Activated CD4-positive, alpha-beta T cell treated with anti-CD3 and anti-CD28 coated beads, Interleukin-10, Interleukin-2, amounts not matched to agents 100 ng/mL and 50 ng/mL, durations not matched to agents 16 hours and 8 hours (primary cell): ENCODE results near the gene AGBL3.
"Not testable (repeated sequence)": the region's sequence is repeated elsewhere in the genome, so short reads cannot be mapped to it uniquely, and the experiment has no call there.

Source experiments
- DNase-seq: peaks from one replicate; pipeline ENCODE4 v3.0.0-alpha.2; 2020

The AGBL3 gene

DNA sequence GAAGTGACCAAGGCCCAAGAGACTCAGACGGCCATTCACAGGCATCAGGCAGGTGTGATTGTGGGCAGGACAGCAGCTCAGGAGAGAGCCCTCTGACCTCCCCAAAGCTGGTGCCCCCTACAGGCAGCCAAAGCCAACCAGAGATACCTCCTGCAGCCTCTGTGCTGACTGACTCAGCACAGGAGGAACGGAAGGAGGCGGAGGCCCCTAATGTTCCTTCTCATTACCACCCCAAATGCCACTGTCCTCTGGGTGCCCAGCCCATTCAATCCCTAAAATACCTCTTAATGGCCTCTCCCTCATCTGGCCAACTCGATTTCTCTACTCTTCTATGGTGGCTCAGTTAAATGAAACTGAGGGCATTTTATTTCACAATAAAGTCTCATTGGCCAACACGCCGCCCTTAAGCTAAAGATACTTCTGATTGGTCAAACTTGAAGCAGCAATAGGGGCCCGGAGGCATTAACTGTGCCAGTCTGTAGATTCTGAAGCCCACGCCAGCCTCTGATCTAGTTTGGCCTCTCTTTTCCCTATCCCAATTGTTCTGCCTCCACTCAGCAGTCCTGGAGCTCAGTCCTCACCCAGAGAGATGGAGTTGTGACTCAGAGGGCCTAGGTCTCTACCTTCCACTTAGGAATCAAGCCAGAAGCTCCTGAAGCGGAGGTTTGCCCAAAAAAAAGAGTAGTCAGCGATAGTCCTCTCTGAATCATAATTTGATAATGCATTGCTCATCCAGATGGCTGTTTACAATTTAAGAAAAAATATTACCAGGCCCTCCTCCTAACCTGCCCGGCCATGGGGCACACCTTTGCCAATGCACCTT lies 183.0 kb downstream of the AGBL3 start:
- DNase-seq, result peak; percentile 87

DNA sequence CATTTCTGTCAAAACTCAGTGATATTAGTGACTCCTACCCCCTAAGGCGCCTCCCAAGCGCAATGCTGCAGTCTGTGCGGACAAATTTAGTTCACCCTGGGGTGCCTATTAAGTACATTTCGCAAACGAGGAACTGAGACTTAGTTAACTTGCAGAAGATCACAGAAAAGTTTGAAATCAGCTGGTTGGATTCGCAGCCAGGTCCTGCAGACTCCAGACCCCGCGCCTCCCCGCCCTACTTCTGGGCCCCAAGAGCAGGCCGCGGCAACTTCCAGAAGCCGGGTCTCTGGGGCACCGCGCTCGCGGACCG lies 183.6 kb downstream of the AGBL3 start:
- DNase-seq, result no peak

DNA sequence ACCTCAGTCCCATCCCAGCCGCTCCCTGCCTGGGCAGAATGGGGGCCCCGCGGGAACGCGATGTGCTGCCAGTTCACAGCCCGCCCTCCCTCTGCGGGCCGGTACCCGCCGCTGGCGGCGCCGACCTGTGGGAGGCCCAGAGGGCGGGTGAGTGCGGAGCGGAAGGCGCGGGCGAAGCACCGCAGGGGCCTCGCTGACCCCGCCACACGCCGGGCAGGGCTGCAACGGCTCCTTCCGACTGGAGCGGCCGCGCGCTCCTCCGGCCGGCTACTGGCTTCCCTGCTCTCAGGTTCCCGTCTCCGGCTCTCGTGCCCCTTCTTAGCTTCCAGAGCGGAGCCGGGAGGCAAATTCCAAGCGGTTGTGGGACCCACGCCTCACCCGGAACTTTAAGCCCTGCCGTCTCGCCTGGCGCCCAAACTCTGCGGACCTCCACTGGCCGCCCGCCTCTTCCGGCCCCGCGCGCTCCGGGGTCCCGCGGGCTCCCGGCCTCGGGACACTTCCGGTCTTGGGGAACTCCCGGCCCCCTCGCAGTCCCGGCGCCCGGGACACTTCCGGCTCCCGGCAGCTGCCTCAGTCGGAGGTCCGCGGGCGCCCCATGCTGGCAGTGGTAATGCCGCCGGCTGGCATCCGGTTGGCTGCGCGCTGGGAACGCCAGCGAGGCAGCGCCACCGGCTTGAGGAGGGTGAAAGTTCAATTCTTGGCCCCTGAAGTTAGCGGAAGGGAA lies 184.1 kb downstream of the AGBL3 start, which contains the start of gene CYREN:
CYREN (minus strand) TSS at position 434 of the 724 bp plus-strand sequence. CDS start 1,785 bp downstream, outside the sequence.
- peak; percentile 96 for DNase-seq

DNA sequence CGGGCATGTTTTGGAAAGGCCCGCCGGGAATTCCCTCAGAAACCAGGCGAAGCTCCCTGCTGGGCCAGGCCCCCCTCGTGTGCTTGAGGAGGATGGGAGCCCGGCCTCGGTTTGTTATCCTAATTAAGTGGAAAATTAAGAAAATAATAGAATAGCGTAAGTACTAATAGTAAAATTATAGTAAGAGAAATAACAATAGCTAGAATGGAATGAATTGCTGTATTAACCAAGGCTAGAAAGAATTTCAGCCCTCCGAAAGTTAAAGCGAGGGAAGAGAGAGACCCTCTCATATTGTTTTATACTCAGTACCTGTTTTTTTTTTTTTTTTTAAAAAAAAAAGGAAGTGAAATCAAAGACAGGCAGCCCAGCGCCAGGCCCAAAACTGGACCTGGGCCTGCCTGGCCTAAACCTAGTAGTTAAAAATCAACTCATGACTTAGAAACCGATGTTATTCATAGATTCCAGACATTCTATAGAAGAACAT lies 184.7 kb downstream of the AGBL3 start:
- not testable (repeated sequence) for DNase-seq

DNA sequence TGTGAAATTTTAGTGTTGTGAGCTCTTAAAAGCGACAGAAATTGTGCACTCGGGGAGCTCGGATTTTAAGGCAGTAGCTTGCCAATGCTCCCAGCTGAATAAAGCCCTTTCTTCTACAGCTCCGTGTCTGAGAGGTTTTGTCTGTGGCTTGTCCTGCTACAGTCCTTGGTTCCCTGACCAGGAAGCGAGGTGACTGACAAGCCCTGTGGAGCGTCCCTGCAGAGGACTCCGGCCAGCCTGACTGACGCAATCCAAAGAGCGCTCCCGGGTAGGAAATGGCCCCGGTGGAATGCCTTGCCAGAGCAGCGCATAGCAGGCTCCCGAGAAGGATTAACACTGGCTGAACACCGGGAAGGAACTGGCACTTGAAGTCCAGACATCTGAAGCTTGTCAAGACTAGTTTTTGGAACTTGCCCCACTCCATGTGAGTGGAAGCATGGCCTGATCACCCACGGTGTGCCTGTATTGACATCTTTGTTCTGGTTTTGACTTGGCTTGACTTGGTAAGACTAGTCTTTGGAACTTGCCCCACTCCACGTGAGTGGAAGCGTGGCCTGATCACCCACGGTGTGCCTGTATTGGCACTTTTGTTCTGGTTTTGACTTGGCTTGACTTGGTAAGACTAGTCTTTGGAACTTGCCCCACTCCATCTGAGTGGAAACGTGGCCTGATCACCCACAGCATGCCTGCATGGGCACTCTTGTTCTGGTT lies 185.4 kb downstream of the AGBL3 start:
- peak; percentile 13 for DNase-seq

DNA sequence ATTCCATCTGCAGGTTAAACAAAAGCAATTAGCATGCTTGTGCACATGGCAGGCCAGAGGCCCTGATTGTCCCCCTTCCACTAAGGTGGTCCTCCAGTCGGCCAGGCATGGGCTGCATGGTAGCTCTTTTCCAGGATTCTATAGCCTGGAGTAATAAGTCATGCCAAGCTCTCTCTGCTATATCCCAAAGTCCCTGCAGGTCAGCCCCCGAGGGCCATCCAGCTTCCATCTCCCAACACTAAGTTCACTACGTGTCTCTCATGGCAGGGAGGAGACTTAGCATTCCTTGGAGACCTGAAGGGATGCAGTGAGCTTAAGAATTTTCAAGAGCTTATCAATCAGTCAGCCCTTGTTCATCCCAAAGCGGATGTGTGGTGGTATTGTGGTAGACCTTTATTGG lies 187.6 kb downstream of the AGBL3 start:
- DNase-seq, result not testable (repeated sequence)

DNA sequence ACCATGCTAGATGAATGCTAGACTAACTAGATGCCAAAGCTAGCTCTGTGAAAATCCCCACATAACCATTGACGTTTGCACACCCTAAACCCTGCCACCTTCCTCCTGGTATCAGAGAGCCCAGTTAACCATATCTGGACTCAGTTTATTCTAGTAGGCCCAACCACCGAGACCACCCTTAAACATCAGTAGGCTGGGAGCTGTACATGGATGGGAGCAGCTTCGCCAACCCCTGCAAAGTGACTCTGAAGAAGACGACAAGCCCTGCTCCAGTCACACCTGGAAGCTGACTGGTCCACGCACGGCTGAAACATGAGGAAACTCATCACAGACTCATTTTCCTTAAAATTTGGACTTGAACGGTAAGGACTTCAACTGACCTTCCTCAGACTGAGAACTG lies 188.6 kb downstream of the AGBL3 start:
- no peak for DNase-seq

DNA sequence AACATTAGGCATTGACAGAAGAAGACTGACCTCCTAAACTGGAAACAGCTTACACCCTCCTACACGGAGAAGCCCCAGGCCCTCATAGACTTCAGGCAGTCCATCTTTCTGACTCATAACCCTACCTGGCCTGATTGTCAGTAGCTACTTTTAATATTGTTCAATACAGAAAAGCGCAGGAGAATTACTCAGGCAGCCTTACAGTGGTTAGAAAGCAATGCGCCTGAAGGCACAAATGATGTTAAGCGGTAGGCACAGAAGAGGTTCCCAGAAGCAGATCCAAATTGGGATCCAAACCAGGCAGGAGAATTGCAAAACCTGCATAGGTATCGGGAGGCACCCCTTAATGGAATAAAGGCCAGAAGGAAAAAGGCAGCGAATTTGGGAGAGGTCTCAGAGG lies 189.6 kb downstream of the AGBL3 start:
- DNase-seq, result no peak

DNA sequence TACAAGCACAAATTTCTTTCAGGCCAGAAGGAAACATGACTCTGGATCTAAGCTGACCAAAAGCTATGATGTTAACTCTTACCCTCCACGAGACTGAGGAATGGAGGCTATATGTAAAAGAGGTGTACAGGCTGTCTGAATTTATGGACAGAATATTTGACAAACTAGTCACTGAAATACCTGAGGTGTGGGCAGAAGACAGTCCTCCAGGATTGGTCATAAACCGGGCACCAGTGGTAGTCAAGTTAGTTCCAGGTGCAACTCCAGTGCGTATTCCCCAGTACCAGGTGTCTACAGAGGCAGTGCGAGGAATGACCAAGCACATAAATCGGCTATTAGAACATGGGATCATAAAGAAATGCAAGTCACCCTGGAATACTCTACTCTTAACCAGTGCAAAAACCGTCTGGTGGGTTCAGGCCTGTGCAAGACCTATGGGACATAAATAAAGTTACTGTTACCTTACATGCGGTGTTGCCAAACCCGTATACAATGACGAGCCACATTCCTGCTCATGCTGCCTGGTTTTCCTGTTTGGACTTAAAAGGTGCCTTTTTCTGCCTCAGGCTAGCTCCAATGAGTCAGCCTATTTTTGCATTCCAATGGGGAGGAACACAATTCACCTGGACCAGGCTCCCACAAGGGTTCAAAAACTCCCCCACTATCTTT lies 190.9 kb downstream of the AGBL3 start:
- no peak for DNase-seq

DNA sequence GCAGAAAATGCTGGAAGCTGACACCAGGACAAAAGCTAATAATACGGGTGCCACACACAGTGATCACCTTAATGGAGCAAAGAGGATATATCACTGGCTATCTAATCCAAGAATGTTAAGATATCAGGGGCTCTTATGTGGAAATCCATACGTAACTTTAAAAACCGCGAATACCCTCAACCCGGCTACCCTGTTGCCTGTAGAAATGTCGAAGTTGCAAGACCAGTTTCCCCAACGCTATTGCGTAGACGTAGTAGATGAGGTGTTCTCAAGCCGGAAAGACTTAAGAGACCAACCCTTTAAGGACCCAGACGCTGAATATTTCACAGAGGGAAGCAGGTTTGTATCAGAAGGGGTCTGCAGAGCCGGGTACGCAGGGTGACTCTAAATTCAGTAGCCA lies 192.1 kb downstream of the AGBL3 start:
- DNase-seq, result no peak

DNA sequence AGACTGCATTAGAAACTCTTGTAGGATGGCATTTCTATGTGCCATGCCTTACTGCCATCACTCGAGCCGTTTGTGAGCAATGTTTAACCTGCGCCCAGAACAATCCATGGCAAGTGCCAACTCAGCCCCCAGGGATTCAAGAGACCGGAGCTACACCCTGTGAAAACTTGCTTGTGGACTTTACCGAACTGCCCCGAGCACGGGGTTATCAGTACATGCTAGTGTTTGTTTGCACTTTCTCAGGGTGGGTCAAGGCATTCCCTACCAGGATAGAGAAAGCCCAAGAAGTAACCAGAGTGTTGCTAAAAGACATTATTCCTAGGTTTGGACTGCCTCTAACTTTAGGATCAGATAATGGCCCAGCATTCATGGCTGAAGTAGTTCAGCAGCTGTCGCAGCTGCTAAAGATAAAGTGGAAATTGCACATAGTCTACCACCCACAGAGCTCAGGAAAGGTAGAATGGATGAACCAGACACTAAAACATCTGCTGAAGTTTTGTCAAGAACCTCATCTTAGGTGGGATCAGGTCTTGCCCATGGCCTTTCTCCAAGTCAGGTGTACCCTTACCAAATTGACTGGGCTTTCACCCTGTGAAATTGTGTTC lies 193.1 kb downstream of the AGBL3 start:
- DNase-seq, result no peak

DNA sequence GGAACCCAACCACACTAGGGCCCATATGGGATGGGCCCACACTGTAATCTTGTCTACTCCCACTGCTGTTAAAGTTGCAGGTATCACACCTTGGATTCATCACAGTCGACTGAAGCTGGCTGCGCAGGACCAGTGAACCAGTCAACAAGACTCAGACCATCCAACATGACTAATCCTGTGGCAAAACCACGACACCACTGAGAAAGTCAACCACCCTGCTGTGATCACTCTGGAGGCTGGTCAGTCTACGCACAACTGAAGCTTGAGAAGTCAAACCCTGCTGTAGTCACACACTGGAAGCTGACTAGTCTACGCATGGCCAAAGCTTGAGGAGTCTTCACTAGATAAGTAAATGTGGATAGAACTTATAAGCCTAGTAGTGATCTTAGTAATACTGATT lies 193.8 kb downstream of the AGBL3 start:
- peak; percentile 27 for DNase-seq

DNA sequence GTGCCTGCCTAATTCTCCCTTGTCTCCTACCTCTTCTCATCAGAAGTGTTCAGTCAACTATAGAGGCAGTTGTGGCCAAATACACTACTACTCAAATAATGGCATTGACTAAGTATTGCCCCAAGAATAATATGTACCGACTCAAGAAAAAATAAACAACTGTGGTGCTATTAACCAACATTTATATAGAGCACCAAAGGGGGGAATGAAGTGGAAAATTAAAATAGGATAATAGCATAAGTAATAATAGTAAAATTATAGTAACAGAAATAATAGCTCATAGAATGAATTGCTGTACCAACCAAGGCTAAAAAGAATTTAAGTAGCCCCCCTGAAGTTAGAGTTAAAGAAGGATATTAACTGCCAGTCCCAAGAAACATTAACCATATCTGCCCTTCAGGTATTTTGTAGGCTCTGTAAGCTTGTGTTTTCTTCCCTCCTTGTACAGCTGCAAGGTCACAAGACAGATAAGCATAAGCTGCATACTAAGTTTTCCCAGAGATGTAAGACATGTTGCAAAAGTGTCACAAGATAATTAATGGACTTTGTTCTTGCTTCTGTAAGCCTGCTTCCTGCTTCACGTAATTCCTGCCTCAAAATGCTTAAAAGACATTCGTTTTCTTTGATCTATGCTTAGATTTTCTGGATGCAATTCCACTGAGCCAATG lies 195.1 kb downstream of the AGBL3 start:
- DNase-seq, result no peak

DNA sequence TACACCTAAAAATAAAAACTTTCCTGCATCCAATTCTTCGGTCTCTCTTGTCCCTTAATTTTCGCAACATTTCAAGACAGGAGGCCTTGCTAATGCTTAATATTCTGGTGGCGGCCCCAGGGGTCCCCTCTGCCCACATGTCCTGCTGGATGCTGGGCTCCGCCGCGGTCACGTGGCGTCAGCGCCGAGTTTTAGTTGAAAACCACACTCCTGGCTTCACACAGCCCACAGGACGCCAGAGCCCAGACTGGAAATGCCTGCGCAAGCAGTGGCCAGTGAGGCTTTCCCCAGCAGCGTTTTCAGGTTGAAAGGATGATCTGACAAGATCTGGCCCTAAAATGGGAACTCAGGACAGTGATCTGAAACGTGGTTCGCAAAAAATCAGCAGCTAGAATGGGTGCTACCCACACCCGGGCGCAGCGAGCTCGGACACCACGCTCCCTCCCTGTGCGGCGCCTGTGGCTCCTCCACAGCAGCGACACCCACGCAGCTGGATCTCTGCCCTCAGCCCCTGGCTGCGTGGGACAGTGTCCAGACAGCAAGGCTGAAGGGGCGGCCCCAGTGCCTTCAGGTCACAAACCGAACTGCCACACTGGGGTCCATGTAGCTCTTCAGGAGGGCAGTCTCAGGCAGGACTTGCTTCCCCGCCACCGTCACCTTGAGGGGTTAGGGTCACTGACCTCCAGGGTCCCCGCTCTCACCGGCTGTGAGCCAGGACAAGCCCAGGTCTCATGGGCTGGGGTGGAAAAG lies 195.8 kb downstream of the AGBL3 start:
- DNase-seq, result no peak

DNA sequence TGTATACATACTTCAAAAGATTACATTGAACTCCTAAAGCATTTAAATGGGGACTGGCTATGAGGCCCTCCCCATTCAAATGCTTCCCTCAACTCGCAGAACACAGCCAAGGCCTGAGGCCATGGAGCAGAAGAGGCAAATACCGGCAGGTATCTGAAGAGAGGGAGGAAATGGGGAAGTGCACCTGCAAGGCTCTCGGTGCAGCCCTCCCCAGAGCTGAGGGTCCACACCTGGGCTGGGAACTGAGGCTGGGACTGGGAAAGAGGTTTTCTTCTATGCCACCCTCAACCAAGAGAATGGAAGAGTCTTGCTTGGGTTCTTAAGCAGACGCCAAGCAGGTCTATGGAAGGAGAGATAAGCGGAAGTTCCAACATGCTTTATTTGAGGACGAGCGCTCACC lies 197.2 kb downstream of the AGBL3 start:
- no peak for DNase-seq

DNA sequence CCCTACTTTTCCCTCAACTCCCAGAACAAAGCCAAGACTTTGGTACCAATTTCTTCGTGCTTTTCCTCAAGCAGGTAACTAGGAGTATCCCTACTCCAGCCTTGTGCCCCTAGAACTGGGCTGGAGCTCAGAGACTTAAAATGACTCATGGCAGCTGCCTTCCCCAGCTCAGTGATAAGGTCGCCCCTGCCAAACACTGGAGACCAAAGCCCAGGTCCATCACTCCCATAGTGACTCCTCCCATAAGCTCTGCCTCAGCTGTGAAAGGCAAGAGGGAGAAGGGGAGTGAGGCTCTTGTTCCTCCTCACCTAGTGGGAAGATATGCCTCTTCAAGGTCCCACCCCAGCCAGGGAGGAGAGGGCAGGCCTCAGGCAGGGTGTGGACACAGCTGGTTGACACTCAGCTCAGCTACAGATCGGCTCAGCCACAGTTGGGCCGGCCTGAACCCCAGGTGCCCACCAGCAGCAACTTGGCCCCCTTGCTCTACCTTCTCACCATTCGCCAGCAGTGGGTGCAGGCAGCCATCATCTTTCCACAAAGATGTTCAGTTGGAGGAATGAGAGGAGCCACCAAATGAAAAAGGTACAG lies 198.0 kb downstream of the AGBL3 start:
- no peak for DNase-seq
